Left forelimb (tissue), 1 donor: ENCODE measurements around the gene NPHP4.

Experiments
- DNase-seq: peaks from one replicate; pipeline ENCODE4 v3.0.0-alpha.2; 2018; ENCODE audit warnings: low spot score

Gene NPHP4

DNA sequence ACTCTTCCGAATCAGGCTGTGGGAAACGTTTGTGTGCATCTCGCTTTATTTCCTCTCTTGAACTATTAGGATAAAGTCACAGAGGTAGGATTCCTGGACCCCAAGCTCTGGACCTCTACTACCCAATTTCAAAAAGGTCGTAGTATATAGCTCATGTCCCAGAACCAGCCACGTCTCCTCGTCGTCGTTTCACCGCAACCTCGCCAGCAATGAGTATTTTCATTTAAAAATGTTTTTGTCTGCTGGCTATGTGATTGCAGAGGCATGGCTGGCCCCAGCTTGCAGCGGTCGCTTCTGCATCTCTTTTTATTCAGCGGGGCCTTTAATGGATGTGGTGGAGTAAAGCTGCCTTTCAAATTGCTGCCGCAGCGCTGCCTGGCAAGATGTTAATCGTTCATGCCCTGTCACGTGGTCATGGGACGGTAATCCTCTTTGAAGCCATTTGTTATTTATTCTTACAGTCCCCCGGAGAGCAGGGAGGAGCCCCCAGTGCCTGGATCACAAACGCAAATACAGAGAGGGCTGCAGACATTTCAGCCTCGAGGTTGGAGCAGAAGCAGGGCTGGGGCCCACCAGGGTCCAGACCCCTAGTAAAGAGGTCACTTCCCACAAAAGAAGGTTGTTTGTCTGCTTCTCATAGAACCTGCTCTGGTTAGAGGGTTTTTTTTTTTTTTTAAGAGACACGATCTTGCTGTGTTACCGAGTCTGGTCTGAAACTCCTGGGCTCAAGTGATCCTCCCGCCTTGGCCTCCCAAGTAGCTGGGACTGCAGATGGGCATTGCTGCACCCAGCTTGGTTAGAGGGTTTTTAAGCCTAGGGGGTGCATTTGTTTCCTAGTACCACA is 11.6 kb upstream of the NPHP4 start:
- DNase-seq = no peak

DNA sequence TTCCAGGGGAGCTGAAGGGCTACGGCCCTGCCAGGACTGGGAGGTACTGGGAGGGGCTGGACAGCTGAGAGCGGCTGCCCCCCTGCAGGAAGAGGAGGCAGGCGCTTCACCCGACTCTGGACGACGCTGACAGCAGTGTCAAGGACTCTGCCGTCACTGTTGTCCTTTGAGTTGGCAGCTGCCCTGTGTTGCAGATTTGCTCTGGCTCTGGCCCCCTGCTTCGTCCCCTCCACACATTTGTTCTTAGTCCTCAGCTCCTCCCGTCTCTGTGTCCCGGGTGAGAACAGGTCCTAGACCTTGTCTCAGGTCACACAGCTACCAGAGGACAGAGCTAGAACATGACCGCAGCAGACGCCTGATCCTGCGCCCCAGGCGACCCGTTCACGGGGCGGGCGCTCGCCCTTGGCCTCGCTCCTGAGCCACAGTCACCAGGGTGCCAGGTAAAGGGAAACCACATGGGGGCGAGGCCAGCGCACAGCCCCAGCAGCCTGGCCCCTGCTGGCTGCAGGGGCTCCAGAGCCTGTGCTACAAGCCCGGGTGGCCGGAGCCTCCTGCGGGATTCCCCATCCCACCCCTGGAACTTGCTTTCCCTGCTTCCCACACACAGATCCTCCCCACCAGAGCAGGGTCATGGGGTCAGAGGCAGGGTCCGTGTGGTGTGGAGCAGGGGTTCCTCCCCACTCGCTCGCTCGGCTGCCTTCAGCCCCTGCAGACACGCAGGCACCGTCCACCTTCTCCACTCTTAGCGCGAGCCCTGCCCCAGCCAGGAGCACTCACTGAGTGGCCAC is 10.7 kb upstream of the NPHP4 start:
- DNase-seq = no peak

DNA sequence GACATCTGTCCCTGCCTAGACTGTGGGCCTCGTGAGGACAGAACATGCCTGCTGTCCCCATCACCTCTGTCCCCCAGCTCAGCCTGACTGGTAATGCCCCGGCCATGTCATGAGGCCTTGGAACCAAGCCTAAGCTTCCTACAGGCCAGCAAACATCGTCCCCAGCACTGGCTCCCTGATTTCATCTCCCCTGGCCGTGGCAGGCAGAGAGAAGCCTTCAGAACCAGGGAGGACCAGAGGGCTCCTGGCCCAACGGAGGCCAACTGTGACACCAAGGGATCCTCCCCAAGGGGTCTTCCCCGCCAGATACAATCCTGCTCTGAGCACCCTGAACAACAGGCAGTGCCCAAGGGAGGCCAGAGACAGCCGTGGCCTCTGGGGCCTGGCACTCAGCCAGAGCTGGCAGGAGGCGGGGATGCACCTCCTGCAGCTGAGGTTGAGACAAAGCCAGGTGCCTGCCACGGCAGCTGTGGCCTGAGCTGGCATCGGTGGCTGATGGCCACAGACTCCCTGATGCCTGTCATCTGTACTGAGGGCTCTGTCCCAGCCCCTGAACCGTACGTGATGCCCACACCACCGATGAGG is 9.9 kb upstream of the NPHP4 start:
- DNase-seq = no peak

DNA sequence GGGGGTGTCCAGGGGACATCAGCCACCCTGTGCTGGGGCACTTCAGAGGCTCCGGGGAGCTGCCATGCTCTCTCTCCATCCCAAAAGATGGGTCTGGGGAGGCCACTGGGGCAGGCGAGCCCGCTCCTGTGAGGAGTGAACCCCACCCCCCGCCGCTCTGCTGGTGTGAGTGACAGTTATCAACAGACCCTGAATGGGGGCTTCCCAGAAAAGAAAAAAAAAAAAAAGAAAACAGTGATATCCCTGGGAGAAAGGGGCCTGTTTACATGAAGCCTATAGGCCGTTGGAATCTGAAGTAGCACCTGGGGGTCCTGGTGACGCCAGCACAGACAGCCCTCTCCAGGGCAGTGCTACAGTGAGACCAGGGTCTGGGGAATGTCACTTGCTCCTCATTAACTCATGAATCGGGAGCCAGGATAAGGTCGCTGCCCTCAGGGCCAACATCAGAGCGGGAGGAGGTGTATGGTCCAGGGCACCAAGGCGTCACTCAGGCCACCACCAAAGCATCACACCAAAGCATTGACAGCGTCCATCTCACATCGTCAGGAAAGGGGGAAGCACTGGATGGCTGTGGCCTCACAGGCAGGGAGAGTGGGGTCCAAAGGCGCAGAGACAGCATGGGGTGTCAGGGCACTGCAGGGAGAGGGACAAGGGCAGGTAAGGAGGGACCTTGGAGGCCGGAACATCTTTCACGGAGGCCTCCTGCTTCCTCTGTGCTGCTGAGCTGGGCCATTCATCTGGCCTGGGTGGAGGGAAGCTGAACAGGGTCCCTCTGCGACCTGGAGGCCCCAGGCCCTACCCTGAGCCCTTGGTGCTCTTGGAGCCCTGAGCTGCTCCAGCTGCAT is 8.4 kb upstream of the NPHP4 start:
- DNase-seq = no peak

DNA sequence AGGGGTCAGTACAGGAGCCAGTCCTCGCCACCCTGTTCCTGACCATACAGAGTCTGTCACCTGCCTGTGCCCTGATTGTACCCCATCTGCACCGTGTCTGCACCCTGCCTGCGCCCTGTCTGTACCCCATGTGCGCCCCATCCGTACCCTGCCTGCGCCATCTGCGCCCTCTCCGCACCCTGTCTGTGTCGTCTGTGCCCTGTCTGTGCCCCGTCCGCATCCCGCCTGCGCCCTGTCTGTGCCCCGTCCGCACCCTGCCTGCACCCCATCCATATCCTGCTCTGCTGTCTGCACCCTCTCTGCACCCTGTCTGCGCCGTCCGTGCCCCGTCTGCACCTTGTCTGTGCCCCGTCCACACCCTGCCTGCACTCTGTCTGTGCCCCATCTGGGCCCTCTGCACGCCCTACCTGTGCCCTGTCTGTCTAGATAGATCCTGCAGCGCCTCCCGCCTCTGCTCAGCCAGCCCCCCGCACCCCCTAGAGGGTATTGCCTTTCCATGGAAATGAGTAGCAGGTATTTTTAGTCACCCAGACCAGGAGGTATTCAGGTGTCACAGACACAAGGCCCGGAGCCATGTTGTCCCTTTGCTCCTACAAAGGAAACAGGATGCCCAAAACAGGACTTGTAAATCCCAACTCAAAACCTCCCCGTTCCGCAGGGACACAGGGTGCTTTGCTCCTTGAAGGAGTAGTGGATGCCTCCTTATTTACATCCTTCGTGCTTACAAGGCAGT is 7.7 kb upstream of the NPHP4 start:
- no peak for DNase-seq

DNA sequence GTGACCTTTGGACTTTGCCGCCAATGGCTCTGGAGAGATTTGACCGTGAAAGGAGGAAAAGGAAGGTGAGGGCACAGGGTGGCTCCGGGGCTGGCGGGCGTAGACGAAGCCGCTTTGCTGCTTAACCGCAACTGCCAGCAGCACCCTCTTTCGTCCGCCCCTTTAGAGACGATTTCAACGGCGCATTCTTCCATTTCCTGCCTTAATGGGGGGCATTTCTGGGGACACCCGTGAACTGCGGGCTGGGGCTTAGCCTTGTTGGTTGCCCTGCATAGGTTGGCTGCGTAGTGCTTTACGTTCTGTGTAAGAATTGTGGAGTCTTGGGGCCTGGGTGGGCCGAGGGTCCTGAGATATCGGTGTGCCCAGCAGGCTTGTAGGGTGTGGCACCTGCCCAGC is 6.7 kb upstream of the NPHP4 start:
- no peak for DNase-seq

DNA sequence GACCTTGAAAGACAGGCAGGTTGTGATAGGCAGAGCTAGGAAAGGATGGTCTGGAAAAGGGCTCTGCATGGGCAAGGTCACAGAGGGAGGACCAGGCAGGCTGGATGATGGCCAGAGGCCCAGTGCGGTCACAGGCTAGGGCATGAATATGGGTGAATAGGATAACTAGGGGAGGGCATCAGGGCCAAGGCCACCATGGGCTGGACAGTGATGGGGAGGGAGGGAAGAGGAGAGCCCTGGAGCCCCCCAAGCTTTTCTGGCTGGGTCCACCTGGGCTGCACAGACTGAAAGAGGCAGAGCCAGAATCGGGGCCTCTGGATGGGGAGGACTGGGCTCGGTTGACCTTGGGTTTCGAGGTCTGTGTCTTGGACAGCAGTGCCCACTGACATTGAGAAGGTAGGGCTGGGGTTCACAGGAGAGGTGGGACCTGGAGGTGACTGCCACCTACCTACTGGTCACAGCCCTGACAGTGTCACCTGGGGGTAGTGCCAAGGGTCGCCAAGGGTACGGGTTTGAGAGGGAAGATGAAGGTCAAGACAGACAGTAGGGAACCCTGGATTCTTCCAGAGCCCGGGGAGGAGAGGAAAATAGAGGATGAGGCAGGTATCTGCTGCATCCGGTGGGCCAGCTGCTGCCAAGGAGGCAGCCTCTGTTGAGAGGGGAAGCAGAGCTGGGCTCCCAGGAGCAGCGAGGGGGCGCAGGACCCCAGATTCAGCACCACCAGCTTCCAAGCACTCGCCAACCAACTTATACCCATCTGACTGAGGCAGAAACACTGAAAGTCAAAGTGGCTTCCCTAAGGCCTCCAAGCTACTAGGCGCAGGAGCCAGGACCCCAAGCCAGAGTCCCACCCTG is 6.1 kb upstream of the NPHP4 start:
- DNase-seq = no peak

DNA sequence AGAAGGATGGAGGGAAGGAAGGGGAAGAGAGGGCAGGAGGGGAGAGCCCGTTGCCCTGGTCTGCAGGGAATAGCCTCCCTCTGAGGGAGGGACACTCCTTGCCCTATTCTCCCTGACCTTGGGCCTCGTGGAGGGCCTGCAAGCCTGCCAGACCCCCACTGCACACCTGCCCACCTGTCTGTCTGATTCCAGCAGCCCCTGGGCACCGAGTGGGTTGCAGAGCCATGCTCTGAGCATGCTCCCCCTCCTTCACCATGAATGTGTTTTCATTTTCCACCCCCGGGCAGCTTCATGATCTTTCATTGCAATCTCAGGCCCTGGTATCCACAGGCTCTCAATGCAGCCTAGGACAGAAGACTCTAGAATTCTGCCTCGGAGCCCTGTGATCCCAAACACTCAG is 5.1 kb upstream of the NPHP4 start:
- no peak for DNase-seq

DNA sequence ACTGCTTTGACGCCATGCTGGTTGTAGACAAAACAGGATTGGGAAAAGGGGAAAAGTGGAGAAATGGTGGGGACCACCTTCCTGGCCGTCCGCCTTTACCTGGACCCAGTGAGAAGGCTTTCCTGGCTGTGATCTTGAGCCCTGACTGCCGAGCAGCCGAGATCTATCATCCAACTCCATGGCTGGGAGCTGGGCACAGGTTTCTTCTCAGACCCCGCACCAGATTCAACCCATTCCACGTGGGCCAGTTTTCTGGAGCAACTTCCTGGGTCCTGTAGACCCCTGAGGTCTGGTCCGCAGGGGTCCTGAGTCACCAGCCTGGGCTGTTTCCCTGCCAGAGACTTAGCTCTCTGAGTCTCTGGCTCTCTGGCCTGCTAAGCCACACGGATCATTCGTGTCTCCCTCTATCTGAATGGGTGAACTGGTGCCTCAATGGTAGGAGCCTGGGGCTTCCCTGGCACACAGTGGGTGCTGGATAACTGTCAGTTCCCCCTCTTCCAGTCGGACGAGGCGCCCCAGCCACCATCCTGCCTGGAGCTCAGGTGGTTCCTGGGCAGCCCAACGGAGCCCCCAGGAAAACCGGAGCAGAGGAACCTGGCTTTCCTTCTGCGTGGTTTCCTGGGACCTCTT is 4.5 kb upstream of the NPHP4 start:
- no peak for DNase-seq

DNA sequence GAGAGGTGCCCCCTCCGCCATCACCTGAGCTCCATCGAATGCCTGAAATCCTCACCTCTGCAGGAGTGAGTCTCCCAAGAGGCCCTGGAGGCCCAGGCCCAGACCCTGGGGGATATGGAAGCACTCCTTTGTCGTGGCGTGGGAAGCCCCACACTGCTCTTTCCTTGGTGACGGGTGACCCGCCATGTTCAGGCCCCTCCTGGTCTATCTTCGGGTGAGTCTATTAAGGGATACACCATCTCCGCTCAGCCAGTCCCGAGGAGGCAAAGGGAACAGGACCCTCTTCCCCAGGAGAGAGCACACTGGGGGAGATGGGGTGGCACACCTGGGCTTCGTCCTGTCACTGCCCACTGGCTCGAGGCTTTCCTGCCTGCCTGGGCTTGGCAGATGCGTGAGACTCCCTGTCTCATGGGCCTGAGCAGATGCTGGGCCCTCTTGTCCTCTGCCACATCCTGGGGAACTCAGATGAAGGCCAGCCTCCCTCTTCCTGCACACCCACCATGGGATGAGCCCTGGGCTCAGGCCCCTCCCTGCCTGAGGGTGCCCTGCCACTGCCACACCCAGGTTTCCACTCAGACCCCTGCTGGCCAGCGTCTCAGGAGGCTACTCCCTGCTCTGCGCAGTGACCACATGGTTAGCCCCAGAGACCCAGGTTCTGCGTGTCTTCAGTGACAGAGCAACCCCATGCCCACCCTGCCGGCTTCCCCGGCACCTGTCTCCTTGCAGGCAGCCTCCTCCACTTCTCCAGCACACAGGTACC is 3.8 kb upstream of the NPHP4 start:
- no peak for DNase-seq

DNA sequence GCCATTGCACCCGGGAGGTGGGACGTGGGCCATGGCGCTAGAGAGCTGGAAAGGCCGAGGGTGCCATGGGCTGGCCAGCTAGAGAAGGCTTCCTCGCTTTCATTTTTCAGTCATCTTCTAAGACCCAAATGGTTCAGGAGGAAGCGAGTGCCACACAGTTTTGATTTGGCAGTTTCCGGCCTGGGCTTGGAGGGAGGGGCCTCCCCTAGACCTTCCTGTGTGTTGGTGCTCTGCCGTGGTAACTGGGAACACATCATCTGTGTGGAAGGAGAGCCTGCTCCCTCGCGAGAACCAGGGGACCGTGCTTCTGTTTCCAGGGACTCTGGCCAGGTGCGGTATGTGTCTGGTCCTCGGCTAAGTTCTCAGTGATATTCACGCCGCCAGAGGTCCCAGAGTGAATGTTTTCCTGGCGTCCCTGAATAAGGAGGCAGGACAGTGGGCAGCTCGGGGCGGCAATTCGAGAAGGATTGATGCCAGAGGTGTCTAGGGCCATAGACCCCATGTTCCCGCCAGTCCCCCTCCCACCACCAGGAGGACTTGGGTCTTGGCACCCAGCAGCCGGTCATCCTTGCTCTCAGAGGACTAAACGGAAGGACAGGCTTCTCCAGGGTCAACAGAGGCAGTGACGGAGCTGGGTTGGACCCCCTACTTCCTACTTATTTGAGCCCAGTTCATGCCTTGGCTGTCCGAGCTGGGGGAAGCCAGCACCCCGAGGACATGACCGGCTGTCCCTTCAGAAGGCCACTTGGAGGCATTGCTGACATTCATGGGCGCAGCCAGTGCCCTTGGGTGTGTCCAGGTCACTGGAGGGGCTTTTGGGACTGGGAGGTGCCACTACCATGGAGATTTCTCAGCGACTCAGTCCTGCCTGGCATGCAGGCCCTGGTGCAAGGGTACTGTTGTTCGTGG is 2.7 kb upstream of the NPHP4 start:
- DNase-seq = no peak

DNA sequence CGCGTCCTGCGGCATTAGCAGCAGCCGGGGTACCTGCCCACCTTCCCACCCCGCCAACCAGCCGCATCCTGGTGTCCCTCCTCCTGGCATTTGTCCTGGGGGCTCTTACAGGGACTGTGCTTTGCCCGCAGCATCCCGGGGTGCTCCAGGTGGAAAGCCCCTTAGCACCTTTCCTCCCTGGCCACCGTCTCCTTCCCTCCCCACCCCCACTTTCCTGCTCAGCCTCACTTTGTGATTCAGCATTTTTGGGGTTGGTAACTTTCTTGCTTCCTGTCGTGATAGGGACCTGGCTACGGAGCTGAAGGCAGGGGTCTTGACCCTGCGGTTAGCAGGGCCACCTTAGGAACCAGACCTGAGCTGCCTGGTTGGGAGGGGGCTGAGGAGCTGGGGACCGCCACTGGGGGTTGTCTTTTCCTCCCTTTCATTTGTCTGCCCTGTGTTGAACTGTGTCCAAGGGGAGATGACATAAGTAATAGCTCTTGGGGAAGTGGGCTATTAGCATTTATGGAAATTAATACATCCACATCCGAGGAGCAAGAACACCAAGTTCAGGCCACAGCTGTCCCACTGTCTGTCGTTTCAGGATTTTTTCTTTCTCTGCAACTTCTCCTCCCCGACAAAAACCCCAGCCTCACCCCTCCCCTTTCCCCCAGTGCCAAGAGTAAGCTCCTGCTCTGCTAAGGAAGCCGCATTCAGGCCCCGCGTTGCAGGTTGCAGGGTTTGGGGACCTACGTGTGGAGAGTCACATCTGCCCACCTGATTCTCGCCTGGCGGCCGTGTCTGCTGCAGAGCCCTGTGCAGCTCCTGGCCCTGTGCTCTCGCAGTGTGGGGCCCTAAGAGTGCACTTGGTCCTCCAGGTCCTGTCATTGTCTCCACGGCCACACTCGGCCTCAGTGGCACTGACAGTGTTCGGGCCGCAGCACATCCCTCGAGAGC is 1.6 kb upstream of the NPHP4 start:
- DNase-seq = no peak

DNA sequence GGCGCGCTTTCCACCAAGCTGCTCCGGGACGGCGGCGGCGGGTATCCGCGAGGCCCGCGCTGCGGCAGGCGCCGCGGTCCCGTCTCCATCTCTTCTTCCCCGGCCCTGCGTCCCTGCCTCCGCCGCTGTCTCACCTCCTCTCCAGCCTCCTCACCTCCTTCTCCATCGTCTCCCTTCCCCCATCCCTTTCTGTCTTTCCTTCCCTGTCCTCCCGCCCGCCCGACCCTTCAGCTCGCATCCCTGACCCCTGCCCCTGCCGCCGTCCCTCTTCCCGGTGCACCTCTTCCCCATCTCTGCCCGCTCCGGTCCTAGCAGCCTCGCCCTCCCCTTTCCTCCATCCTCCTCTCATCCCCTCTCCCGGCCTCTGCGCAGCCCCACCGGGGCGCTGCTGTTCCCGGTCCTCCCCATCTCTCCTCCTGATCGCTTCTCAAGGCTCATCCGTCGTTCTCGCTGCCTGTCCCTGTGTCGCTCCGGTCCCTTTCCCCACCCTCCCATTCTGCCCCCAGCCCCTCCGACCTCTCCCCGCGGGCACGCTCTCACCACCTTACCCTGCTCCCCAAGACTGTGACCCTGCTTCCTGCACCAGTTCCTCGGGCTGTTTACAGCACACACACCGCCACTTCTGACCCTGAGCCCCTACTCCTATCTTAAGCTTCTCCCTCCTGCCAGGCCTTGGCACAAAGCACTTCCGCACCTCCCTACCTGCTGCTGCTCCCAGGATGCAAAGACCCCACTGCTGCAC is 760 bp upstream of the NPHP4 start:
- DNase-seq = no peak

DNA sequence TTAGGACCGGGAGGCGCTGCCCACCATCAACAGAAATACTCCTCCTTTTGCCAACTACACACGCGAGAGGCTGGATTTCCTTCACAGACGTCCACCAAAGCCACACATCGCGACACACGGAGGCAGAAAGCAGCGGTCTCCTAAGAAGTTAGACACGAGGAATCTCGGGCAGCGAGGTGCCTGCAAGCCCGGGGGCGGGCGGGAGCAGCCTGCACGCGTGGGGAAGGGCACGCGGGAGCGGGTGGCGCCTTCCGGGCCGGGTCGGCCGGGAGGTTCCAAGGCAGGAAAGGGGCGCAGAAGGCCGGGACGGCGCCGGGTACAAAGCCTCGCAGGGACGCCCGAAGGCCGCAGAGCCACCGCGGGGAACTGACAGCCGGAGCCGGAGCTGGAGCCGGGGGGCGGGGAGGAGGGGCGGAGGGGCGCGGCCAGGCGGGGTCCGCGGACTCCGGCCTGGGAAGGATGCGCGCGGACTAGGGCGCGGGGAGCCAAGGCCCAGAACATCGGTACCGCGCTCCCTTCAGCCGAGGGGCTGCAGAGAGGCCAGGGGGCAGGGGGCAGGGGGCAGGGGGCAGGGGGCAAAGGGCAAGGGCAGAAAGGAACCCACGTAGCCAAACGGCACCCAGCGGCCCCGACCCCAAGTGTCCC is 722 bp downstream of the NPHP4 start:
- no peak for DNase-seq

DNA sequence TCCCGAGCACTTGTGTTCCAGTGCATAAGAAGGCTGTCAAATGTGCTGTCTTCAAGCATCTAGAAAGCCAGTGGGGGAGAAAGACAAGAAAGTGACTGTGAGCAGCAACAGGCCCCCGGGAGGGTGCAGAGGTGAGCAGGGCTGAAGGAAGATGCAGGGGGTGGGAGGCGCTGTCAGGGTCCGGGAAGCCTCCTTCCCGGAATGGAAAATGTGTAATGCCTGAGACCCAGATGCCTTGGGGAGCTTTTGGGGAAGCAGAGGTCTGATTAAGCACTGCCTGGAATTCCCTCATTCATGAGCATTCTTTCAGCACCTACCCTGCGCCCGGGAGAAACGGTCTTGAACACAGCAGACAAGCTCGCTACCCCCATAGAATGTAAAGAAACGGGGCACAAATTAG is 1.3 kb downstream of the NPHP4 start:
- no peak for DNase-seq

DNA sequence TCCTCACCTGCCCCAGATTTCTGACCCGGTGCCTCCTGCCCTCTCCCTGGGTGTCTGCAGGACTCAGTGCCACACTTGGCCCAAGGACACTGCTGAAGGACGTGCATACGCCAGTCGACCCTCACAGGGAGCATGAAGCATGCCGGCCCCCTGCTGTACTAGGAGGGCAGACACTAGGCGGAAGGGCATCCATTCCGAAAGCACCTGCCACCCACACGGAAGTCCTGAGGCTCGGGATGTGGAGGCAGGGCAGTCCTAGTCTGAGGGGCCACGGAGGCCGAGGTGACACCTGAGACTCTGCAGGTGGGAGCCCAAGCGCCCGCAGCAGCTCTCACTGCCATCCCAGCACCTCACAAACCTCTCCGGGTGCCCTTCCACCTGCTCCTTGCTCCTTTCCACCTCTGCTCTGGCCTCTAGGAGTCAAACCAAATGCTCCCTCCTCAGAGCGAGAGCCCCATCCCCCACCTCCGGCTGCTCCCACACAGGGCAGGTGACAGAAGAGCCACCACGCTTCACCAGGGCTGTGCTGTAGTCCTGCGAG is 2.4 kb downstream of the NPHP4 start:
- no peak for DNase-seq
